Measurements from ENCODE around the gene NAV2. TPM values are rescaled to one million over a fixed set of nuclear protein-coding genes. Genes with fewer than 3 reads are reported as not detected.

NAV2 gene
- total and polyA plus RNA-seq, 10 donors = 0.46 to 11.6 (median 4.1) TPM

DNA sequence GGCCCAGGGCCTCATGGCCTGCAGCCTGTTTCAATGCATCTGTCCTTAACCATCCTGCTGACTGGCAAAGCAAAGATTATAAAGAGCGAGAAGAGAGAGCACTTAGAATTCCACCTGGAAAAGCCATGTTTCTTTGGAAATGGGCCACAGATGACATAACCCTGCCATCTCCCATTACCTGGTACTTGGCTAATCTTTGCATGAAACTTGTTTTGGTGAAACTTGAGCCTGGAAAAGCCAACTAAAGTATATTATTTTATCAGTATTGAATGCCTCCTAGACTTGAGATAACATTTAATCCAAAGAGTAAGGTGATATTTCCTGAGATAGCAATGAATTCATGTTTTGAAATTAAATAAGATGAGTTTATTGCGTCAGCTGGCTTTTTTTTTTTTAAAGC lies 72.6 kb downstream of the NAV2 start:
- H3K36me3 ChIP-seq = no peaks in the 10 kb centered on the region
- TF ChIP-seq POLR2A (IDR thresholded peaks at IDR 0.05) (no peak), POLR2AphosphoS5 (IDR thresholded peaks at IDR 0.05) (no peak)
- TF ChIP-seq, protein P1, sequence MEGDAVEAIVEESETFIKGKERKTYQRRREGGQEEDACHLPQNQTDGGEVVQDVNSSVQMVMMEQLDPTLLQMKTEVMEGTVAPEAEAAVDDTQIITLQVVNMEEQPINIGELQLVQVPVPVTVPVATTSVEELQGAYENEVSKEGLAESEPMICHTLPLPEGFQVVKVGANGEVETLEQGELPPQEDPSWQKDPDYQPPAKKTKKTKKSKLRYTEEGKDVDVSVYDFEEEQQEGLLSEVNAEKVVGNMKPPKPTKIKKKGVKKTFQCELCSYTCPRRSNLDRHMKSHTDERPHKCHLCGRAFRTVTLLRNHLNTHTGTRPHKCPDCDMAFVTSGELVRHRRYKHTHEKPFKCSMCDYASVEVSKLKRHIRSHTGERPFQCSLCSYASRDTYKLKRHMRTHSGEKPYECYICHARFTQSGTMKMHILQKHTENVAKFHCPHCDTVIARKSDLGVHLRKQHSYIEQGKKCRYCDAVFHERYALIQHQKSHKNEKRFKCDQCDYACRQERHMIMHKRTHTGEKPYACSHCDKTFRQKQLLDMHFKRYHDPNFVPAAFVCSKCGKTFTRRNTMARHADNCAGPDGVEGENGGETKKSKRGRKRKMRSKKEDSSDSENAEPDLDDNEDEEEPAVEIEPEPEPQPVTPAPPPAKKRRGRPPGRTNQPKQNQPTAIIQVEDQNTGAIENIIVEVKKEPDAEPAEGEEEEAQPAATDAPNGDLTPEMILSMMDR (IDR thresholded peaks at IDR 0.05 in 8 of 11, conservative IDR thresholded peaks at IDR 0.05 in 3 of 11) = no peak
- intact Hi-C loops (cut with DNase I; ENCODE audit: low total_unique reads) = no loop called here
- H3K27ac ChIP-seq = no peak overlapping the region
- H3K27me3 ChIP-seq (replicated peaks in 1 of 7) = no peaks in the 10 kb centered on the region
- 87 to 96% (median 93%) methylated on average over 2 of the region's 2 CpGs for WGBS, 5 donors
- no peaks in the 10 kb centered on the region for H3K9me3 ChIP-seq
- H3K4me1 ChIP-seq = peaks cover 0 to 4% (median 0%) of the 10 kb centered on the region in 6 donors
- no peak overlapping the region for H3K4me3 ChIP-seq
- no peak for DNase-seq

DNA sequence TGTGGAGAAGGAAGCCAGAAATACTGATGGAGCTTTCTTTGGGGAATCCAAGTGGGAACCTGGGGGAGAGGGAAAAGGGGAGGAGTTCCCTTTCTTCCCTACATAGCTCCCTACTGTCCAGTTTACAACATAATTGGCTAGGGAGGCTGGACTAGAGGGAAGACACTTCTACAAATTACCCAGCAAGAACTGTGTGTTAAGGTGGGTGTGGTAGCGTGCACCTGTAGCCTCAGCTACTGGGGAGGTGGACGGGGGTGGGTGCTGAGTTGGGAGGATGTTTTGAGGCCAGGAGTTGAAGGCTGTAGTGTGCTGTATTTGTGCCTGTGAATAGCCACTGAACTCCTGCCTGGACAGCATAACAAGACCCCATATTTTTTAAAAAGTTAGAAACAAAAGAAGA lies 74.0 kb downstream of the NAV2 start:
- Histone ChIP-seq H3K27me3 (replicated peaks in 1 of 7) (no peaks in the 10 kb centered on the region), H3K27ac (no peak overlapping the region), H3K4me3 (no peak overlapping the region), H3K9me3 (no peaks in the 10 kb centered on the region), H3K36me3 (no peaks in the 10 kb centered on the region), H3K4me1 (peaks cover 0 to 10% (median 4%) of the 10 kb centered on the region in 6 donors)
- DNase-seq = no peak
- WGBS, 5 donors = 75 to 92% (median 86%) methylated on average over 2 of the region's 2 CpGs
- intact Hi-C loops (cut with DNase I; ENCODE audit: low total_unique reads) = no loop called here
- no peak for TF ChIP-seq POLR2AphosphoS5 (IDR thresholded peaks at IDR 0.05)
- TF ChIP-seq POLR2A (IDR thresholded peaks at IDR 0.05) = no peak
- TF ChIP-seq, protein P1 (IDR thresholded peaks at IDR 0.05 in 8 of 11, conservative IDR thresholded peaks at IDR 0.05 in 3 of 11) = no peak

DNA sequence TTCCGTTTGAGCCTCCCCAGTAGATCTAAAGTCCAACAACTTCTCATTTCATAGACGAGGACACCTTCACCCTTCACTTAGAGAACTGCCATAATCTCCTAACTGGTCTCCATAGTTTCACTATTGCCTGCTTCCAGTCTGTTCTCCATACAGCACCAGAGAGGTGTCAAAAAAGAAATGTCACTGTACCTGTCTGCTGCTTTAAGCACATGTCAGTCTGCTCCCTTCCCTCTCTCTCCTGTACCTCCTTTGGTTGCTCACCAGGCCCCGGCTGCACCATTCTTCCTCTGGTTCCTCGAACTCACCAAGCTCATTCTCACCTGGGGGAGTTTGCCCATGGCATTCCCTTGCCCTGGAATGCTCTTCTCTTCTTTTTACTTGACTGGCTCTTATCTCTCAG lies 75.8 kb downstream of the NAV2 start:
- H3K4me1 ChIP-seq = peaks cover 0 to 20% (median 5%) of the 10 kb centered on the region in 6 donors
- intact Hi-C loops (cut with DNase I; ENCODE audit: low total_unique reads) = no loop called here
- no peaks in the 10 kb centered on the region for H3K36me3 ChIP-seq
- H3K27me3 ChIP-seq (replicated peaks in 1 of 7) = no peaks in the 10 kb centered on the region
- TF ChIP-seq, protein P1 (IDR thresholded peaks at IDR 0.05 in 8 of 11, conservative IDR thresholded peaks at IDR 0.05 in 3 of 11) = no peak
- TF ChIP-seq POLR2A (IDR thresholded peaks at IDR 0.05) (no peak), POLR2AphosphoS5 (IDR thresholded peaks at IDR 0.05) (no peak)
- H3K9me3 ChIP-seq = no peaks in the 10 kb centered on the region
- WGBS, 5 donors = 83 to 93% (median 92%) methylated on average over 4 of the region's 4 CpGs
- no peak overlapping the region for H3K4me3 ChIP-seq
- no peak for DNase-seq
- H3K27ac ChIP-seq = no peak overlapping the region

DNA sequence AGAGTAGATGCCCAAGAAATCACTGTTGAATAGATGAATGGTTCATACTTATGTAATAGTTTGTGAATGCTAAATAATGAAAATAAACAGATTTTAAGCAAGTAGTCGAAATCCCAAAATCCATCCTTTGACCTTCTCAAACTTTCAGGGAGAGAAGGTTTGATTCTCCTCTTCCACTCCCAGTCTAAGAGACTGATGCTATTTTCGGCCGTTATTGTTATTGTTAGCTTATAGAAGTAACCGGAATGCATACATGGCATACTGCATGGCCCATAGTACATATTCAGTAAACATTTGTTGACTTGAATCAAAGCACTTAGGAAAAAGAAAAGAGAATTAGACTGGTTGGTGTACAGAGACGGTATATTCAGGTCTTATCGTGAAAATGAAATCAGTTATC lies 76.6 kb downstream of the NAV2 start:
- no peak for TF ChIP-seq POLR2A (IDR thresholded peaks at IDR 0.05)
- TF ChIP-seq, protein P1 (IDR thresholded peaks at IDR 0.05 in 8 of 11, conservative IDR thresholded peaks at IDR 0.05 in 3 of 11) = no peak
- TF ChIP-seq POLR2AphosphoS5 (IDR thresholded peaks at IDR 0.05) = no peak
- intact Hi-C loops (cut with DNase I; ENCODE audit: low total_unique reads) = no loop called here
- H3K4me1 ChIP-seq = peaks cover 0 to 23% (median 5%) of the 10 kb centered on the region in 6 donors
- no peak overlapping the region for H3K4me3 ChIP-seq
- H3K9me3 ChIP-seq = no peaks in the 10 kb centered on the region
- H3K36me3 ChIP-seq = no peaks in the 10 kb centered on the region
- no peak for DNase-seq
- no peaks in the 10 kb centered on the region for H3K27me3 ChIP-seq (replicated peaks in 1 of 7)
- peak overlapping the region in 2 of 8 donors; percentile 17 to 46 for H3K27ac ChIP-seq
- 84 to 93% (median 89%) methylated on average over 6 of the region's 6 CpGs for WGBS, 5 donors
